ENCODE data around the gene KATNB1.

- no peak for TF ChIP-seq CTCF (IDR thresholded peaks at IDR 0.05; ENCODE audit: low read depth, low read length, poor library complexity, severe bottlenecking)
- TF ChIP-seq EZH2phosphoT487 (IDR thresholded peaks at IDR 0.05; ENCODE audit: borderline replicate concordance, low read length) = no peak
Measured at GRCh38 chr16:57794849-57795430, 59.4 kb downstream of the KATNB1 start.
